GM19025 (cell line): ENCODE data around the gene LYPD6B.

Source experiments
- ATAC-seq: cut with Tn5 transposase; IDR thresholded peaks from one replicate; pipeline ENCODE4 v1.9.1; 2021; ENCODE audit warnings: mild to moderate bottlenecking, low read depth, moderate library complexity; ENCODE audit not compliant: unreplicated experiment

LYPD6B gene

DNA sequence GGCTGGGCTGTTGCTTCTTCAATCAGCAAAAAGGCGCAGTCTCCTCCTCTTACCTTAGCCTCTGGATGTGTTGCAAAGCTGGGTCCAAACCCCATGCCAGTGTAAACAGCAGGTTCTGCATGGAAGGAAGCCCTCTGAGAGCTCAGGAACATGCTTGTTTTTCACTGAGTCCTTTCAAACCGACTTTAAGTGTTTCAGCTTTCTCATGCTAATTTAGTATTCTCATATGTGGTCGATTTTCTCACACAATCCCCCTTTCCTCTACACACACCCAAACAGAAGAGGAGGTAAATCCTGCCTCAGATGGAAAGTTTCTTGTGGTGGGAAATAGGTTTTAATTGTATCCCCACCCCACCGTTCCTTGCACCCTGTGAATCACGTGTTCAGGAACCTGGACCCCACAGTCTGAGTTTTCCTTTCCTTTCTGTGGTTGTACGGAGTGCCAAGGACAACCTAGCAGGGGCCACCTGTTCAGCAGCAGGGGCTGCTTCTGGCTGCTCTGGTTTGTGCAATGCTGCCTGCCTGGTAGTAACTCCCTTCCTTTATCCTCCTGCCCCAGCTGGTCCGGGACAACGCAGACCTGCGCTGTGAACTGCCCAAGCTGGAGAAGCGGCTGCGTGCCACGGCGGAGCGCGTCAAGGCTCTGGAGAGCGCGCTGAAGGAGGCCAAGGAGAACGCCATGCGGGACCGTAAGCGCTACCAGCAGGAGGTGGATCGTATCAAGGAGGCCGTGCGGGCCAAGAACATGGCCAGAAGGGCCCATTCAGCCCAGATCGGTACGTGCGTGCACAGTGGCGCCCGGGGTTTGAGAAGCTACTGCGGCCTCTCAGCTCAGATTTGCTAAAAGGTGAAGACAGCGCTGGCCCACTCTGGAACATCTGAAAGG, 28.7 kb upstream of the LYPD6B start:
- ATAC-seq, result no peak

DNA sequence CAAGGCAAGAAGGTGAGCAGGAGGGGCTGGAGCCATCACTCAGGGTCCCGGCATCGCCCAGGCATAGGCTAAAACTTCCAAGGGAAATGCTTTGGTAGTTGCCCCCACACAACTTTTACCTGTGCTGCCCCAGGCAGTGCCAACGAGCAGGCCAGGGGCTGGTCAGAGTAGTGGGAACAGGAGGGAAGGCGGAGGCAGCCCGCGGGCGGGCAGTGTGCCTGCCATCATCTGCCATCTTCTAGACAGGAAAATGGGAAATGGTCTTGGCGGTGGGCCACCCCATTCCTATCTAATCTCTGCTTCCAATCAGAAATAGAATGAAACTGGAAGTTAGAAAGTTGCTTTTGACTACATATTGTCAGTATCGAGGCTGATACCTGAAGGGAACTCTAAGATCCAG, 26.0 kb upstream of the LYPD6B start:
- no peak for ATAC-seq

DNA sequence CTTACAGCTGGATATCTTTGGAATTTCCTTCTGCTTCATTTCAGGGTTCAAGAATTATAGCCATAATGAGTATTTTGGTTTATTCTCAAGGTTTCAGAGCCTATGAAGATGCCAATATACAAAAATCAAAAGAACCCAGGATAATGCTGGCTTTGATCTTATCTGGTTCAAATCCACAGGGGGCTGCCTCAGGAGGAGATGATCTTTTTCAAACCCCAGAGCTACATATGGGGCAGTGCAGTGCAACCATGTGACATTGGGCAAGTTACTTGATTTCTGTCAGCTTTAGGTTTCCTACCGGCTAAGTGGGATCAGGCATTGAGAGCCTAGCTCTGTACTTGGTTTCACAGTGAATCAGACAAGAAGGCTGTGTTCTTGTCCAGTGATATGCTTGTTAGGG, 23.0 kb upstream of the LYPD6B start:
- no peak for ATAC-seq

DNA sequence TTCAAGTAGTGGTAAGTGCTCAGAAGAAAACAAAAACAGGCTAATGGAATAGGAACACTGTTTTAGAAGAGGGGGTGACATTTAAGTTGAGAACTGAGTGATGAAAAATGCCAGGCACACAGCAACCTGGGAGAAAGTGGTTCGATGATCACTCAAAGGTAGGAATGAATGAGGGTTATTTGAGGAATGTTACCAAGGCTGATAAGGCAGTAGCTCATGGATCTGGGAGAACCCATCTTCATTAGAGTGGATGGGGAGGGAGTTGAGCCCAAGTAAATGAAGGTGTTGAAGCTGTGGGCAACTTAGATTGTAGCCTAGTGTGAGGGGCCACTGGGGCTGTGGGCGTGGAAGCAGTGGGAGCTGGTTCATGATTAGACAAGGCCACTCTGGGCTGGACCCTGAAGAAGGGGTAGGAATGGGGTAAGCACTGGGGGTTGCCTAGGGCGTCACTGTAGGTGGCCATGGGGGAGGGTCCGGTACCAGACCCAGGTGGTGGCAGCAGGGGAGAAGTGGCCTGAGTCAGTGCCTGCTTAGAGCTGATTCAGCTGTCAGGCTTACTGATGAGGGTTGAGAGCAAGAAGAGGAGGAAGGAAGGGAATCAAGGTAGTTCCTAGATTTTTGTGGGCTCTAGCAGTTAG, 22.5 kb upstream of the LYPD6B start:
- no peak for ATAC-seq

GRCh38 chr2:149017116-149017985, 21.1 kb upstream of the LYPD6B start:
- ATAC-seq, result no peak

DNA sequence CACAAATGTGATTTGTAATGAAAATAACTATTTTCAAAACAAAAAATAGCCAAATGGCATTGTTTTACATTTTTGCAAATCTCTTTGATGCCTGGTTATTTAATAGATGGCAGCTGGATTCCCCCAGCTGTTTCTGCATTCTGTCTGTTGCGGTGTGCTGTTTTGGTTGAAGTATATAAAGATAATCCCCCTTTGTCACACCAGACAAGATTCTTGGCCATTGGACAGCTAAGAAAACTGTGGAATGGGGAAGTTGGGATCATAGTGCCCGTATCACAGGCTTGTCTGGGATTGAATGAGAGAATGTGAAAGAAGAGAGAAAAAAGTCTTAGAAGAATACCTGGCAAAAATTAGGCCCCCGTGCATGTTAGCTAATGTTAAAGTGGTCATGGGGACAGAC, 19.5 kb upstream of the LYPD6B start:
- ATAC-seq, result no peak

GRCh38 chr2:149019768-149020167, 18.7 kb upstream of the LYPD6B start:
- ATAC-seq, result no peak

GRCh38 chr2:149020432-149020851, 18.1 kb upstream of the LYPD6B start:
- peak; percentile 44 for ATAC-seq

GRCh38 chr2:149021271-149021719, 17.2 kb upstream of the LYPD6B start:
- peak; percentile 49 for ATAC-seq

GRCh38 chr2:149021761-149022160, 16.7 kb upstream of the LYPD6B start:
- peak; percentile 47 for ATAC-seq

GRCh38 chr2:149023091-149023490, 15.4 kb upstream of the LYPD6B start:
- no peak for ATAC-seq

DNA sequence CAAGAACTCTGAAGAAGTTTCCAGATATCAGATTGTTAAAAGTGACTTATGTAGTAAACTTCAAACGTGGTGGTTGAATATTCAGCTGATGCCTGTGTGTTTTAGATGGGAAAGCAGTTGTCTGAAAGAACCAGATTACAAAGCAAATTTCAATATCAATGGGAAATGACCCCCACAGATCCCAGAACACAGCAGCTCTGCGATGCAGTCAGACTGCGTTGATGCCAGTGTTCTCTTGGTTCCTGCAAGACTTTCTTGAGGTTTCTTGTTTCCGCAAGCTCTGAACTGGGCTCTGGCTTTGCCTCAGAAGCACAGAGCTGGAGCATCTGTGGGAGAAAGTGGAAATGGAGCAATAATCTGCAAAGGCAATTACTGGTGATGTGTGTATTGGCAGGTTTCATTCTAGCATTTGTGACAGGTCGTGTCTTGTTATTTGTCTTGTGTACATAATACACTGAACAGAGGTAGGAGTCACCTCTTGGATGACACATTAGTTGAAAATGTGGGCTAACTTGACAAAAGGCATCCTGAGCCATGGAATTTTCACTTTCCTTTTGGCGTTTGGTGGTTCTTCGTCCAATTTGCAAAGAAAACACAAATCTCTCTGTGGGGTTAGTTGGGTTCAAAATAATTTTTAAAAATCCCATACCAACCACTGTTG, 10.8 kb upstream of the LYPD6B start:
- ATAC-seq, result no peak

- ATAC-seq, result no peak
Measured at GRCh38 chr2:149028377-149028776, 10.1 kb upstream of the LYPD6B start.

DNA sequence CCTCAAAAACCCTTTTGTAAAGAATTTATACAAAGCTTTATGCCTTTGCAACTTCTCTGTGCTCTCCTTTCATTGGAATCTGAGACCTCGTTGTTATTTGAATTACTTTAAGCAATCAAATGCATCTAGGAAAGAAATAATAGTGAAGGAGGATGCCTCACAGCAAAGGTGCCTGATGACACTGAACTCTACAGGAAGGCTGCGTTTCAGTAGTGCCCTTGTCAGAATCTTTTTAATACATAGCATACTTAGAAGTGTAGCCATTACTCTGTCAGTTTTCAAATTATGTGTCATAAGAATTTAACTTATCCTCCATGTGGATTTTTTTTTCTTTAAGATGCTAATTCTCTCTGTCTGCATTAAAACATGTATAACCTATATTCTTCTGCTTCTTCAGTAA, 9.6 kb upstream of the LYPD6B start:
- no peak for ATAC-seq

DNA sequence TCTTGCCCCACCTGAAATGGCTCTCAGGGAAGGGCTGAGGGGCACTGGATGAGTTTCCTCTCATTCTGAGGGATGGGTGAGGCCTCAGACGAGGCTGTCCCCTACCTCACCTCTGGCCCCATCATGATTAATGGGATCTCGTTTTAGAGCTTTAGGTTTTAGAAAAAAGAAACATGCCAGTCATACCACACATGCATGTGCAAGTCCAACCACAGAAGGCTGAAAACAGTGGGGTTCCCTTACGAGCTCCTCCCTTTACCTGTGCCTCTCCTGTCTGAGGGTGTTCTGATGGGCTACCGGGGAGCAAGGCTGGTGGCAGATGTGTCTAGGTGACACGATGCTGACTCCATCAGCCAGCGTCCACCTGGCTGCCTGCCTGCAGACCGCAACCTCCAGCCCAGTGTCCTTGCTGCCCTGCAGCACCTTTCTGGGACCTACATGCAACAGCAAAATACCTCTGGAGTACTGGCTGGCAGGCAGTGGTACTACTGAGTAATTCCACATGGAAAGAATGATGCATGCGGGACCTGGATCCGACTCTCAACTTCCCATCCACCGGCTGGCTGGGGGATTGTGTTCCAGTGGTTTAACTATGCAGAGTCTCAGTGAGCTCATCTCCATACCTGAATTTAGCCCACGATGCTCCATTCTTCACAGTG, 9.1 kb upstream of the LYPD6B start:
- ATAC-seq, result no peak

DNA sequence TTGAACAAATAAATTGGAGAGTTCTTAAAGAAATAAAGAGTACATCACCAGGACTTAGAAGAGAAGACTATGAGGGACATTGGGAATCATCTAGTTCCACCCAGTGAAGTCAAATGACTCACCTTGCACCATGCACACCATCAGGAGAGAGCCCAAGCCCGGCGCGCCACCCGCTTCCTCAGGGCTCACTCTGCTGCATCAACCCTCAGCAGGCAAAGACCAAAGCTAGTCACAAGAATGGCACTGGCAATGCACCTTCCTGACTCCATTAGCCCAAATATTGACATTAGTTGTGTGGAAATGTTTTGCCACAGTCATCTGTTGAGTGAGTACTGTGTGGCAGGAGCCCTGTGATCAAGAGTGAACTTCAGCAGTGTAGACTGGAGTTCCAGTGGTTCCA, 7.1 kb upstream of the LYPD6B start:
- ATAC-seq, result no peak

DNA sequence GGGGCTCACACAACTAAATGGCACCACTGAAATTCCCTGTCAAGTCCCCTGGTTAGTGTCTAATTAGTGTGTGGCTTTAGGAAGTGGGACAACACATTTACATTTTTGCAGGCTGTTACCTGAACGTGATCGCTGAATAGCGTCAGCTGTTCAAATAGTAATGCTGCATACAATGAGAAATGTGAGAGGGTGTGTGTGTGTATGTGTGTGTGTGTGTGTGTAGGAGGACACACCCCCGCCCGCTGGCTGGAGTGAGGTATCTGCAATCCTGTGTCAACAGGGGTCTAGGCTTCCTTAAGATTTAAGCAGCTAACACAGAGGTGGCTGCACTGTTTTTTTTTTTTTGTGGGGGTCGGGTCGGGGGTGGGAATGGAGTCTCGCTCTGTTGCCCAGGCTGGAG, 4.8 kb upstream of the LYPD6B start:
- no peak for ATAC-seq

GRCh38 chr2:149034406-149034805, 4.1 kb upstream of the LYPD6B start:
- ATAC-seq, result no peak

DNA sequence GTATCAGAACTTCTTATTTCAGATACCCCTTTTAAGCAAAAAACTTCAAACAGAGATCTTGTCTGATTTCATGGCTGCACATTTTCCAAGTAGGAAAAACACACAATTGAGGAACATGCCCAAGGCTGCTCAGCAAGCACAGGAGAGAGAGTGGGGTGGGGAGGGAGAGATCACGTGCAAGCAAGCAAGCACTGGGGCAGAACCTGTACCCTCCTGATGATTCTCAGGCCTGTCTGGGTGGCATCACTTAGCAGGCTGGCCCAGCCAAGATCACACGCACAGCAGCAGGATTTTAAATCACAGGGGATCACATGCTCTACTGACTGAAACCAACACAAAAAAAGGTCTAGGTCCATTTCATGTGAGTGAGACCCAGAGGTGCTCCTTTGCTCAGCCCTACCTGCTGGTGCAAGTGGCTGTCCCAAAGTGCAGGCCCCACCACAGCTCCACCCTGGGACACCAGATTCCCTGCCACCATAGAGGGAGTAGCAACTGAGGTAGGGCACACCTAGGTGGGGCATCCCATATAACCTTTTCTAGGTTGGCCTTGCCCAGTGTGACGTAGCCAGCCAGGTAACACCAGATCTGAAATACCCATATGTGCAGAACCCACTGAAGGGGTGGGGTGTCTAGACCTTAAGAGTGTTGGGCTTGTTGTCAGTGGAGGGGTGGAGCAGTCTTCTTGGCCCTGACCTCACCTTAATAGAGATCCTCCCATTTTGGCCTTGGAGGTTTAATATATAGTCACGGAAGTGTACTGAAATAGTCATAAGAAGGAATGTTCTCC, 1.8 kb upstream of the LYPD6B start:
- ATAC-seq, result no peak
